GDM1 (cell line): ENCODE measurements around the gene ESCO1.

ENCODE experiments used
- DNase-seq: peaks from one replicate; lab custom pipeline; 2025; lab: John Stamatoyannopoulos, UW

The ESCO1 gene

GRCh38 chr18:21584391-21584790 lies 16.1 kb downstream of the ESCO1 start:
- DNase-seq, result no peak

- no peak for DNase-seq
Observed at GRCh38 chr18:21575656-21576055, 24.8 kb downstream of the ESCO1 start.

- no peak for DNase-seq
Observed at GRCh38 chr18:21571772-21572171, 28.7 kb downstream of the ESCO1 start.

- no peak for DNase-seq
Observed at GRCh38 chr18:21559195-21559594, 41.3 kb downstream of the ESCO1 start.

- DNase-seq, result no peak
Observed at GRCh38 chr18:21557607-21558253, 42.8 kb downstream of the ESCO1 start.

- DNase-seq, result no peak
Observed at GRCh38 chr18:21550510-21550970, 50.0 kb downstream of the ESCO1 start.

GRCh38 chr18:21548647-21549046 lies 51.9 kb downstream of the ESCO1 start:
- DNase-seq, result no peak

- no peak for DNase-seq
Observed at GRCh38 chr18:21546423-21546822, 54.1 kb downstream of the ESCO1 start.

- DNase-seq, result no peak
Observed at GRCh38 chr18:21538230-21538629, 62.3 kb downstream of the ESCO1 start.

GRCh38 chr18:21534327-21534726 lies 66.2 kb downstream of the ESCO1 start:
- DNase-seq, result no peak

GRCh38 chr18:21526463-21526862 lies 74.0 kb downstream of the ESCO1 start:
- no peak for DNase-seq

GRCh38 chr18:21525916-21526315 lies 74.6 kb downstream of the ESCO1 start:
- no peak for DNase-seq

- DNase-seq, result no peak
Observed at GRCh38 chr18:21522530-21522929, 78.0 kb downstream of the ESCO1 start.

- no peak for DNase-seq
Observed at GRCh38 chr18:21513741-21514140, 86.8 kb downstream of the ESCO1 start.

GRCh38 chr18:21513292-21513691 lies 87.2 kb downstream of the ESCO1 start:
- no peak for DNase-seq

- DNase-seq, result no peak
Observed at GRCh38 chr18:21509062-21509461, 91.4 kb downstream of the ESCO1 start.

GRCh38 chr18:21507913-21508701 lies 92.4 kb downstream of the ESCO1 start:
- no peak for DNase-seq

- DNase-seq, result no peak
Observed at GRCh38 chr18:21502661-21503060, 97.8 kb downstream of the ESCO1 start.

- DNase-seq, result no peak
Observed at GRCh38 chr18:21499997-21500396, 100.5 kb downstream of the ESCO1 start.

GRCh38 chr18:21496277-21496835 lies 104.1 kb downstream of the ESCO1 start:
- DNase-seq, result no peak

- DNase-seq, result no peak
Observed at GRCh38 chr18:21490748-21491147, 109.8 kb downstream of the ESCO1 start.

GRCh38 chr18:21489919-21490495 lies 110.5 kb downstream of the ESCO1 start:
- DNase-seq, result no peak
